Tongue (tissue), 2 donors: ENCODE data around the gene HARS1. TPM values are rescaled to one million over a fixed set of nuclear protein-coding genes. Genes with fewer than 3 reads are reported as not detected.
"Not testable (repeated sequence)": the region's sequence is repeated elsewhere in the genome, so short reads cannot be mapped to it uniquely, and the experiment has no call there.

Source experiments
- DNase-seq: peaks from one replicate; pipeline ENCODE4 v3.0.0-alpha.2; 2015
- total RNA-seq: library from RNA; depleted of rRNA; stranded (reverse); fragments of >200 nt; gene quantifications from one replicate; pipeline ENCODE4 v1.2.3, GENCODE V29; 2014

Gene HARS1
- total RNA-seq = 42.1 TPM

- peak; percentile 95 for DNase-seq
Observed at GRCh38 chr5:140690941-140691924, at the start of gene HARS1, which contains the start of gene HARS2. HARS1 (minus strand) TSS chr5:140691370; CDS start chr5:140691304, 66 bp downstream. HARS2 (plus strand) TSS chr5:140691455; CDS start chr5:140691649, 194 bp downstream.

DNA sequence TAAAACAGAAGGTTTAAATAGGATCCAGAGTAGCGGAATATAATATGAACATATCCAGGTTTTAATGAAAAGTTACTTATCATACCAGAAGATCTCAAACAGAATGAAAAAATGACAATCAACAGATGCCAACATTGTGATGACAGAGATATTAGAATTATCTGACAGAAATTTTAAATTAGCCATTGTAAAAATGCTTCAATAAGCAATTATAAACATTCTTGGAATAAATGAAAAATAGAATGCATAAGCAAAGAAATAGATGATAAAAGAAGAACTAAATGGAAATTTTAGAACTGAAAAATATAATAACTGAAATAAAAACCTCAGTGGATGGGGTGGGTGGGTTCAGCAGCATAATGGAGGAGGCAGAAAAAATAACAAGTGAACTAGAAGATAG, 46.3 kb upstream of the HARS1 start:
- DNase-seq = no peak

GRCh38 chr5:140734354-140734753, 43.2 kb upstream of the HARS1 start:
- DNase-seq = no peak

GRCh38 chr5:140733098-140733497, 41.9 kb upstream of the HARS1 start:
- no peak for DNase-seq

- peak; percentile 55 for DNase-seq
Observed at GRCh38 chr5:140725799-140726471, 34.8 kb upstream of the HARS1 start.

DNA sequence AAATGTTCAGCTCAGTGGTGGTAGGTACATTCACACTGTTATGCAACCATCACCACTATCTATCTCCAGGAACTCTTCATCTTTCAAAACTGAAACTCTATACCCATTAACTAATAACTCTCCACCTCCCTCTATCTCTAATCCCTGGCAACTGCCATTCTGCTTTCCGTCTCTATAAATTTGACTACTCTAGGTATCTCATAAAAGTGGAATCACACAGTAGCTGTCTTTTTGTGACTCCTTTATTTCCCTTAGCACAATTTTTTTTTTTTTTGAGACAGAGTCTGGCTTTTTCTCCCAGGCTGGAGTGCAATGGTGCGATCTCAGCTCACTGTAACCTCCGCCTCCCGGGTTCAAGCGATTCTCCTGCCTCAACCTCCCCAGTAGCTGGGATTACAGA, 30.2 kb upstream of the HARS1 start:
- DNase-seq = not testable (repeated sequence)

DNA sequence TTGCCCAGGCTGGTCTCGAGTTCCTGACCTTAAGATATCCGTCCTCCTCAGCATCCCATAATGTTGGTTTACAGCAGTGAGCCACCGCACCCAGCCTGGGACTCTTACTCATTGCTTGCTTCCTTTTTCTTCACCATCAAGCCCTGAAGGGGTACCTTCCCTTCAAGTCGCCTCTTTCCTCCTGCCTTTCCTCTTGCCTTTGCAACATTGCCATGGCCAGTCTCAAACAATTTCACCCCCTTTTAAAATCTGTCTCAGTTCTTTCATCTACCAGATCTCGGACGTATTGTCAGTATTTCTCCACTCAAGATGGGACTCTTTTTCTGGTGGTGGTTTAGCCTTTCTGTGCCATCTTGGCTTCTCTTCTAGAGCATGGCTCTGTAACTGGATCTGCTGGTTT, 29.6 kb upstream of the HARS1 start:
- DNase-seq = not testable (repeated sequence)

- no peak for DNase-seq
Observed at GRCh38 chr5:140718266-140718592, 27.1 kb upstream of the HARS1 start.

DNA sequence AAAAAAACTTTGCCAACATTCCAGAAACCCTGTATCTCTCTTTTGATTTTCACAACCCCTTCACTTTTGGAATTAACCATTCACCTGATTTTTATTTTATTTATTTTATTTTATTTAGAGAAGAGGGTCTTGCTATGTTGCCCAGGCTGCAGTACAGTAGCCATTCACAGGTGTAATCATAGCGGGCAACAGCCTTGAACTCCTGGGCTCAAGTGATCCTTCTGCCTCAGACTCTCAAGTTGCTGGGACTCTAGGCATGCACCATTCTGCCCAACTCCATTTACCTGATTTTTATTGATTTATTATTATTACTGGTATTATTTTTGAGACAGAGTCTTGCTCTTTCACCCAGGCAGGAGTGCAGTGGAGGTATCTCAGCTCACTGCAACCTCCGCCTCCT, 25.1 kb upstream of the HARS1 start:
- not testable (repeated sequence) for DNase-seq

DNA sequence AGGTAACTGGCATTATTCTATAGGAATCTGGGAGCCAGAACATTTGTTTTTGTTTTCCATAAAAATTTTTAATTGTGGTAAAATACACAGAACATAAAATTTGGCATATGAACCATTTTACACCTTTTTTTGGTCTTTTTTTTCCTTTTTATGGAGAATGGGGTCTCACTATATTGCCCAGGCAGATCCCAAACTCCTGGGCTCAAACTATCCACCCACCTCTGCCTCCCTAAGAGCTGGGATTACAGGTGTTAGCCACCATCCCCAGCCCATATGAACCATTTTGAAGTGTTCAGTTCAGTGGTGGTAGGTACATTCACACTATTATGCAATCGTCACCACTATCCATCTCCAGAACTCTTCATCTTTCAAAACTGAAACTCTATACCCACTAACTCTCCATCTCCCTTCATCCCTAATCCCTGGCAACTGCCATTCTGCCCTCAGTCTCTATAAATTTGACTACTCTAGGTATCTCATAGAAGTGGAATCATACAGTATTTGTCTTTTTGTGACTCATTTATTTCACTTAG, 22.5 kb upstream of the HARS1 start:
- DNase-seq = no peak

- no peak for DNase-seq
Observed at GRCh38 chr5:140711794-140712193, 20.6 kb upstream of the HARS1 start.

DNA sequence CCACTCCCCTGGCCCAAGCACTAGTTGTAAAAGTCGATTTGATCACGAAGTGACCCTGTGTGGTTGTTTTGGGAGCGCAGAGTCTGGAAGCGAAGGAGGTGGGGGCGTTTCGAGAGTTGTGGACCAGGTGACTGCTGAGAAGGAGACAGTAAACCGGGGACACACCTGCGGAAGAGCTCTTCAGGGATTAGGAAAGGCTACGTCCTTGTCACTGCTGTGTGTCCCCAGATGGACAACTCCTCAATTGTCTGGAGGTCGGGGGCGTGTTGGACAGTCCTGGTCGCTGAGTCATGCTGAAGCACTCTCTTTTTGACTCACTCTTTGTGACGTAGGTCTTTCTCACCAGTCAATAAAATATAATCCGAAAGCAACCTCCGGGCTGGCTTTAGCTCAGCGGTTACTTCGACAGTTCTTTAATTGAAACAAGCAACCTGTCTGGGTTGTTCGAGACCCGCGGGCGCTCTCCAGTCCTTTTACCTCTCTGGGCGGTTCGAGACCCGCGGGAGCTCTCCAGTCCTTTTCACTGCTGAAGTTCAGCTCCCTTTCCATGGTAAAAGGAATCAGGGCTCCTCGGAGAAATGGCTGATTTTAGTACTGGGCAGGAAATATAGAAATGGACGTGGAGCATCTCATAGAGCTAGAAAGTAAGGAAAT, 19.9 kb upstream of the HARS1 start:
- DNase-seq = peak; percentile 94

DNA sequence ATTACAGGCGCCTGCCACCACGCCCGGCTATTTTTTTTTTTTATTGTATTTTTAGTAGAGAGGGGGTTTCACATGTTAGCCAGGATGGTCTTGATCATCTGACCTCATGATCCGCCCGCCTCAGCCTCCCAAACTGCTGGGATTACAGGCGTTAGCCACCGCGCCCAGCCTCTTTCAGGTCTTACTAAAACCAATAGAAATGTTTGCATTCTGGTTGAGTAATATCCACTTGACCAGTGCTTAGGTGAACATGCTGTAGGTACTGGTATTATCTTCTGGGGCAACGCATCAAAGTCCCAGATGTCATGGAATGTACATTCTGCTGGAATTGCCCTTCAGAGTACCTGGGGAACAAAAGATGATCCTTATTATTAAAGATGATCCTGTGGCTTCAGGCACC, 17.6 kb upstream of the HARS1 start:
- not testable (repeated sequence) for DNase-seq

DNA sequence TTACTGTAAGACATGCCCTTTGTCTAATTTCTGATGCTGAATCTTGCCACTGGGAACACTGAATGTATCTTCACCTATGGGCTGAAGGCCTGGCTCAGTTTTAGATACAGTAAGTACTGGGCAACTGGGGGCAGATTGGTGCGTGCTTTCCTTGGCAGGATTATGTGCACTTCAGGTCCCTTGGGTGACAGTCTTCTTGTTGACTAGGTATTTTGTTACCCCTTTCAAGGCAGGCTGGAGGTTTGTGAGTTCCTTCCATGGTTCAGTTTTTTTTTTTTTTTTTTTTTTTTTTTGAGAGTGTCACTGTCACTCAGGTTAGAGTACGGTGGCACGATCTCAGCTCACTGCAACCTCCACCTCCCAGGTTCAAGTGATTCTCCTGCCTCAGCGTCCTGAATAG, 16.6 kb upstream of the HARS1 start:
- DNase-seq = no peak

GRCh38 chr5:140700177-140701144, 9.3 kb upstream of the HARS1 start, which contains the start of gene ZMAT2:
ZMAT2 (plus strand) TSS chr5:140700447; CDS start chr5:140700461, 14 bp downstream.
- peak; percentile 99 for DNase-seq

GRCh38 chr5:140696891-140697492, 5.8 kb upstream of the HARS1 start:
- no peak for DNase-seq

- no peak for DNase-seq
Observed at GRCh38 chr5:140694276-140694675, 3.1 kb upstream of the HARS1 start.

DNA sequence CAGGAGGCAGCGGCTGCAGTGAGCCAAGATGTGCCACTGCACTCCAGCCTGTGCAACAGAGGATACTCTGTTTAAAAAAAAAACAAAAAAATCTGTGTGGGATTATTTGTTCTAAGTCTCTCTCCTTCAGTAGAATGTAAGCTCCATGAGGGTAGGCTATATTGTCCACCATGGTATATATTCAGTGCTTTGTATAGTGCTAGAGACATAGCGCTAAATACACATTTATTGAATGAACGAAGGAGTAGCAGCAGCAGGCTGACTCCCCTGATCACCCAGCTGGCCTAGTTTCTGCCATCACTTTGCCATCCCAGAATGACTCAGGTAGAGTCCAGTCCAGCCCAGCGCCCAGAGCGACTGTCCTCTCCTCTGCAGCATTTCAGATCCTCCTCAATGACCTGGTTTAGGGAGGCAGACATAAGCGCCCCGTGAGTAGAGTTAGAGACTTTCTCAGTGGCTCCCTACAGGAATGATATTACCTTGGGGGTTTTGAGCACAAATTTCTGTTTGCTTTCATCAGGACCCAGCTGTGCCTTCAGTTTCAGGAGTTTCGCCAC, 716 bp downstream of the HARS1 start:
- no peak for DNase-seq

DNA sequence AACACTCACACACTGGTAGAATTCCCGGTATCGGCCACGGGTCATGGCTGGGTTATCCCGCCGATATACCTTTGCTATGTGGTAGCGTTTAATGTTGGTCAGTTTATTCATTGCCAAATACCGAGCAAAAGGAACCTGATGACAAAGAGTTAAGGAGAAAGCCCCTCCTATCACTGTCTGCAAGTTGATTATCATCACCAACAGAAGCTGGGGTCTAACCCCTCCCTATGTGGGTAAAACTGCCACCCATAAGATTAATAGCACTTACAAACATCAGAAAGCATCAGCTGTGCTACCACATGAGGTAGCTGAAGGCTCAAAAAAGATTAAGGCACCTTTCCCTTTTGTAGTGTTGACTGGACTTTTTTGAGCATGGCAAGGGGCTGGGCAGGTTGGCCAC, 12.2 kb downstream of the HARS1 start:
- DNase-seq = no peak

GRCh38 chr5:140677947-140678346, 13.2 kb downstream of the HARS1 start:
- no peak for DNase-seq
